ENCODE data around the gene EPHB1. TPM values are rescaled to one million over a fixed set of nuclear protein-coding genes. Genes with fewer than 3 reads are reported as not detected.

The EPHB1 gene
- total RNA-seq, 1 experiment from 2014 or later = 7.0 TPM

DNA sequence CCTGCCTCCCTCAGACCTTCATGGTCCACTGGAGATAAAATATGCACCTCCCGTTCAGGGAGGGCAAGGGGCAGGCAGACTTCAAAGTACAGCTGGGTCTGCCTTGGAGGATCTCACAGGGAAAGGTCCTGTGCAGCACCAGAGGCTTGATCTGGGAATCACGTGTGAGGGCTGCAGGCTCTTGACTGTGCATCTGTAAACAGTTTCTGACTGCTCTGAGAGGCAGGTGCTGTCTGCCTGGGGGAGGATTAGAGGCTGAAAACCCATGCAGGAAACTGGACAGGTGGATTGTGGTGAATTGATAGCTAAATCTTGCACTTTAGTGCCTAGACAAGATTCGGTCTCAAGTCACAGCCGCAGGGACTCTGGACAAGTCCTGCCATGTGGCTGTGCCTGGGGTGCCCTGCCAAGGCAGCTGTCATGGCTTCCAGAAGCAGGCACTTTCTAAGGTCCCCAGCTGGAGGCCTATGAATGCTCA is 239.3 kb downstream of the EPHB1 start (continued):
- TF ChIP-seq, protein P1, sequence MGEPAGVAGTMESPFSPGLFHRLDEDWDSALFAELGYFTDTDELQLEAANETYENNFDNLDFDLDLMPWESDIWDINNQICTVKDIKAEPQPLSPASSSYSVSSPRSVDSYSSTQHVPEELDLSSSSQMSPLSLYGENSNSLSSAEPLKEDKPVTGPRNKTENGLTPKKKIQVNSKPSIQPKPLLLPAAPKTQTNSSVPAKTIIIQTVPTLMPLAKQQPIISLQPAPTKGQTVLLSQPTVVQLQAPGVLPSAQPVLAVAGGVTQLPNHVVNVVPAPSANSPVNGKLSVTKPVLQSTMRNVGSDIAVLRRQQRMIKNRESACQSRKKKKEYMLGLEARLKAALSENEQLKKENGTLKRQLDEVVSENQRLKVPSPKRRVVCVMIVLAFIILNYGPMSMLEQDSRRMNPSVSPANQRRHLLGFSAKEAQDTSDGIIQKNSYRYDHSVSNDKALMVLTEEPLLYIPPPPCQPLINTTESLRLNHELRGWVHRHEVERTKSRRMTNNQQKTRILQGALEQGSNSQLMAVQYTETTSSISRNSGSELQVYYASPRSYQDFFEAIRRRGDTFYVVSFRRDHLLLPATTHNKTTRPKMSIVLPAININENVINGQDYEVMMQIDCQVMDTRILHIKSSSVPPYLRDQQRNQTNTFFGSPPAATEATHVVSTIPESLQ (CRISPR knock-in tag; IDR thresholded peaks at IDR 0.05) = no peak
- no peak for TF ChIP-seq MYBL2 (CRISPR knock-in tag; IDR thresholded peaks at IDR 0.05)
- TF ChIP-seq ELF4 (CRISPR knock-in tag; IDR thresholded peaks at IDR 0.05; ENCODE audit: low read depth) = no peak
- no peak for TF ChIP-seq ETV6 (CRISPR knock-in tag; IDR thresholded peaks at IDR 0.05)
- TF ChIP-seq, protein P2, sequence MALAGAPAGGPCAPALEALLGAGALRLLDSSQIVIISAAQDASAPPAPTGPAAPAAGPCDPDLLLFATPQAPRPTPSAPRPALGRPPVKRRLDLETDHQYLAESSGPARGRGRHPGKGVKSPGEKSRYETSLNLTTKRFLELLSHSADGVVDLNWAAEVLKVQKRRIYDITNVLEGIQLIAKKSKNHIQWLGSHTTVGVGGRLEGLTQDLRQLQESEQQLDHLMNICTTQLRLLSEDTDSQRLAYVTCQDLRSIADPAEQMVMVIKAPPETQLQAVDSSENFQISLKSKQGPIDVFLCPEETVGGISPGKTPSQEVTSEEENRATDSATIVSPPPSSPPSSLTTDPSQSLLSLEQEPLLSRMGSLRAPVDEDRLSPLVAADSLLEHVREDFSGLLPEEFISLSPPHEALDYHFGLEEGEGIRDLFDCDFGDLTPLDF (CRISPR knock-in tag; IDR thresholded peaks at IDR 0.05) = no peak
- no peak for TF ChIP-seq GRHL2 (CRISPR knock-in tag; IDR thresholded peaks at IDR 0.05; ENCODE audit: insufficient replicate concordance, severe bottlenecking)
- no peak for TF ChIP-seq ATF1 (CRISPR knock-in tag; IDR thresholded peaks at IDR 0.05)
- TF ChIP-seq JAZF1 (CRISPR knock-in tag; IDR thresholded peaks at IDR 0.05) = no peak

DNA sequence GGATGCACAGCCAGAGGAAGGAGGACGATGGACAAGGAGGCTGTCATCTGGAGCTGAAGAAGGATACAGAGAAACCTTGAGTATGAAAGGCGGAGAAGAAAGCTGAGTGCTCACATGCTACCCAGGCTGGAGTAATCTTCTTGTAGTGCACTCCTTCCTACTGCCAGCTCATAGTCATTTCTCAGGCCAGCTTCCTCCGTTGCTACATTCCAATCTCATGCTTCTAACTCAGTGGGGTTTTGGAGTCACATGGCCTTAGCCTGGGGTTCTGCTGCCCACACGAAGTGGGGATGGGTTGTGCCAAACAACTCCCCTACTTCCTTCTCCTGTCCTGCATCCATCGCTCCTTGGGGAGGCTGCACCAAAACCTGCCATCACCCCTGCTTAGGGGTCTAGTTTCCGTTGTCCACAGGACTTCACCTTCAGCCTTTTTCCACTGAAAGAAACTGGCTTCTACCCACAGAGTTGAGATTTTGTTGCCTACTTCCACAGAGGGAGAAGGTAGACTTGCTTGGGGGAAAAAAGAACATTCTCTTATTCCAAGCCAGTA is 239.9 kb downstream of the EPHB1 start:
- H3K27me3 Mint-ChIP-seq (ENCODE audit: low read depth) = no peaks in the 10 kb centered on the region; the same call in 1 of the 2 replicates
- peaks cover 18% of the 10 kb centered on the region for H3K4me1 Mint-ChIP-seq
- 0 out of 2 replicates have a peak, but pooled peaks cover 4% of the 10 kb centered on the region for H3K9me3 Mint-ChIP-seq
- H3K4me3 Mint-ChIP-seq = no peak overlapping the region
- POLR2A ChIA-PET = no interaction called here
- ATAC-seq = no peak
- TF ChIP-seq ETV6 (CRISPR knock-in tag; IDR thresholded peaks at IDR 0.05) (no peak), IRF2 (CRISPR knock-in tag; IDR thresholded peaks at IDR 0.05; ENCODE audit: borderline replicate concordance, low read depth) (no peak), ZNF219 (CRISPR knock-in tag; IDR thresholded peaks at IDR 0.05; ENCODE audit: borderline replicate concordance) (no peak), TCF7 (CRISPR knock-in tag; IDR thresholded peaks at IDR 0.05; ENCODE audit: low read depth) (no peak), ATF1 (CRISPR knock-in tag; IDR thresholded peaks at IDR 0.05) (no peak), SP1 (CRISPR knock-in tag; conservative IDR thresholded peaks at IDR 0.05) (no peak)
- TF ChIP-seq, protein P3, sequence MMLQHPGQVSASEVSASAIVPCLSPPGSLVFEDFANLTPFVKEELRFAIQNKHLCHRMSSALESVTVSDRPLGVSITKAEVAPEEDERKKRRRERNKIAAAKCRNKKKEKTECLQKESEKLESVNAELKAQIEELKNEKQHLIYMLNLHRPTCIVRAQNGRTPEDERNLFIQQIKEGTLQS (CRISPR knock-in tag; conservative IDR thresholded peaks at IDR 0.05) = no peak
- CTCF ChIA-PET = no interaction called here
- H3K36me3 Mint-ChIP-seq = no peaks in the 10 kb centered on the region
- DNase-seq (ENCODE audit: low spot score) = no peak
- H3K27ac Mint-ChIP-seq = no peak overlapping the region

DNA sequence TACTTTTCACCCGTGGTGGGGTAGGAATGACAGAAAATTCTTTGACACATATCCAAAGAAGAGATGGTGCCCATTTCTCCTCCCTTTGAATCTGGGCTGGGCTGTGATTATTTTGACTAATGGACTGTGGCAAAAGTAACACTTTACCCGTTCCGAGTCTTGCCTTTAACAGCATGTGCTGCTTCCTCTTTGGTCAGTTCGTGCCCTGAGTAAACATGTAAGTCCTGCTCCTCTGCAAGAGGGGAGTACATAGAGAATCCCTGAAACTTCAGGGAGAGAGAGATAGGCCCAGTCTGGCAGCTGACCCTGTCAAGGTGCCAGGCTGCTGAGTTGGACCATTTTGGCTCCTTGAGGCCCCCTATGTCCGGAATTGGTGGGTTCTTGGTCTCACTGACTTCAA is 243.1 kb downstream of the EPHB1 start:
- Mint-ChIP-seq H3K36me3 (no peaks in the 10 kb centered on the region), H3K4me3 (no peak overlapping the region), H3K27ac (no peak overlapping the region), H3K4me1 (peaks cover 15% of the 10 kb centered on the region; the same call in 1 of the 2 replicates), H3K9me3 (0 out of 2 replicates have a peak, but pooled peaks cover 4% of the 10 kb centered on the region), H3K27me3 (ENCODE audit: low read depth) (no peaks in the 10 kb centered on the region; the same call in 1 of the 2 replicates)
- CTCF ChIA-PET = no interaction called here
- POLR2A ChIA-PET = no interaction called here
- no peak for DNase-seq (ENCODE audit: low spot score)
- ATAC-seq = no peak
- TF ChIP-seq, protein P4, sequence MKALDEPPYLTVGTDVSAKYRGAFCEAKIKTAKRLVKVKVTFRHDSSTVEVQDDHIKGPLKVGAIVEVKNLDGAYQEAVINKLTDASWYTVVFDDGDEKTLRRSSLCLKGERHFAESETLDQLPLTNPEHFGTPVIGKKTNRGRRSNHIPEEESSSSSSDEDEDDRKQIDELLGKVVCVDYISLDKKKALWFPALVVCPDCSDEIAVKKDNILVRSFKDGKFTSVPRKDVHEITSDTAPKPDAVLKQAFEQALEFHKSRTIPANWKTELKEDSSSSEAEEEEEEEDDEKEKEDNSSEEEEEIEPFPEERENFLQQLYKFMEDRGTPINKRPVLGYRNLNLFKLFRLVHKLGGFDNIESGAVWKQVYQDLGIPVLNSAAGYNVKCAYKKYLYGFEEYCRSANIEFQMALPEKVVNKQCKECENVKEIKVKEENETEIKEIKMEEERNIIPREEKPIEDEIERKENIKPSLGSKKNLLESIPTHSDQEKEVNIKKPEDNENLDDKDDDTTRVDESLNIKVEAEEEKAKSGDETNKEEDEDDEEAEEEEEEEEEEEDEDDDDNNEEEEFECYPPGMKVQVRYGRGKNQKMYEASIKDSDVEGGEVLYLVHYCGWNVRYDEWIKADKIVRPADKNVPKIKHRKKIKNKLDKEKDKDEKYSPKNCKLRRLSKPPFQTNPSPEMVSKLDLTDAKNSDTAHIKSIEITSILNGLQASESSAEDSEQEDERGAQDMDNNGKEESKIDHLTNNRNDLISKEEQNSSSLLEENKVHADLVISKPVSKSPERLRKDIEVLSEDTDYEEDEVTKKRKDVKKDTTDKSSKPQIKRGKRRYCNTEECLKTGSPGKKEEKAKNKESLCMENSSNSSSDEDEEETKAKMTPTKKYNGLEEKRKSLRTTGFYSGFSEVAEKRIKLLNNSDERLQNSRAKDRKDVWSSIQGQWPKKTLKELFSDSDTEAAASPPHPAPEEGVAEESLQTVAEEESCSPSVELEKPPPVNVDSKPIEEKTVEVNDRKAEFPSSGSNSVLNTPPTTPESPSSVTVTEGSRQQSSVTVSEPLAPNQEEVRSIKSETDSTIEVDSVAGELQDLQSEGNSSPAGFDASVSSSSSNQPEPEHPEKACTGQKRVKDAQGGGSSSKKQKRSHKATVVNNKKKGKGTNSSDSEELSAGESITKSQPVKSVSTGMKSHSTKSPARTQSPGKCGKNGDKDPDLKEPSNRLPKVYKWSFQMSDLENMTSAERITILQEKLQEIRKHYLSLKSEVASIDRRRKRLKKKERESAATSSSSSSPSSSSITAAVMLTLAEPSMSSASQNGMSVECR (CRISPR knock-in tag; IDR thresholded peaks at IDR 0.05; ENCODE audit: borderline replicate concordance) = no peak
- TF ChIP-seq NFYB (CRISPR knock-in tag; conservative IDR thresholded peaks at IDR 0.05; ENCODE audit: low read depth) = no peak
- TF ChIP-seq RELA (CRISPR knock-in tag; IDR thresholded peaks at IDR 0.05; ENCODE audit: borderline replicate concordance) = no peak
- TF ChIP-seq, protein P5, sequence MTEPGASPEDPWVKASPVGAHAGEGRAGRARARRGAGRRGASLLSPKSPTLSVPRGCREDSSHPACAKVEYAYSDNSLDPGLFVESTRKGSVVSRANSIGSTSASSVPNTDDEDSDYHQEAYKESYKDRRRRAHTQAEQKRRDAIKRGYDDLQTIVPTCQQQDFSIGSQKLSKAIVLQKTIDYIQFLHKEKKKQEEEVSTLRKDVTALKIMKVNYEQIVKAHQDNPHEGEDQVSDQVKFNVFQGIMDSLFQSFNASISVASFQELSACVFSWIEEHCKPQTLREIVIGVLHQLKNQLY (CRISPR knock-in tag; IDR thresholded peaks at IDR 0.05) = no peak
- TF ChIP-seq, protein P6, sequence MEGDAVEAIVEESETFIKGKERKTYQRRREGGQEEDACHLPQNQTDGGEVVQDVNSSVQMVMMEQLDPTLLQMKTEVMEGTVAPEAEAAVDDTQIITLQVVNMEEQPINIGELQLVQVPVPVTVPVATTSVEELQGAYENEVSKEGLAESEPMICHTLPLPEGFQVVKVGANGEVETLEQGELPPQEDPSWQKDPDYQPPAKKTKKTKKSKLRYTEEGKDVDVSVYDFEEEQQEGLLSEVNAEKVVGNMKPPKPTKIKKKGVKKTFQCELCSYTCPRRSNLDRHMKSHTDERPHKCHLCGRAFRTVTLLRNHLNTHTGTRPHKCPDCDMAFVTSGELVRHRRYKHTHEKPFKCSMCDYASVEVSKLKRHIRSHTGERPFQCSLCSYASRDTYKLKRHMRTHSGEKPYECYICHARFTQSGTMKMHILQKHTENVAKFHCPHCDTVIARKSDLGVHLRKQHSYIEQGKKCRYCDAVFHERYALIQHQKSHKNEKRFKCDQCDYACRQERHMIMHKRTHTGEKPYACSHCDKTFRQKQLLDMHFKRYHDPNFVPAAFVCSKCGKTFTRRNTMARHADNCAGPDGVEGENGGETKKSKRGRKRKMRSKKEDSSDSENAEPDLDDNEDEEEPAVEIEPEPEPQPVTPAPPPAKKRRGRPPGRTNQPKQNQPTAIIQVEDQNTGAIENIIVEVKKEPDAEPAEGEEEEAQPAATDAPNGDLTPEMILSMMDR (IDR thresholded peaks at IDR 0.05) = no peak
- TF ChIP-seq, protein P7, sequence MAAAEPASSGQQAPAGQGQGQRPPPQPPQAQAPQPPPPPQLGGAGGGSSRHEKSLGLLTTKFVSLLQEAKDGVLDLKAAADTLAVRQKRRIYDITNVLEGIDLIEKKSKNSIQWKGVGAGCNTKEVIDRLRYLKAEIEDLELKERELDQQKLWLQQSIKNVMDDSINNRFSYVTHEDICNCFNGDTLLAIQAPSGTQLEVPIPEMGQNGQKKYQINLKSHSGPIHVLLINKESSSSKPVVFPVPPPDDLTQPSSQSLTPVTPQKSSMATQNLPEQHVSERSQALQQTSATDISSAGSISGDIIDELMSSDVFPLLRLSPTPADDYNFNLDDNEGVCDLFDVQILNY (CRISPR knock-in tag; IDR thresholded peaks at IDR 0.05) = no peak
- no peak for TF ChIP-seq SMAD4 (CRISPR knock-in tag; IDR thresholded peaks at IDR 0.05)
- no peak for TF ChIP-seq TCF7 (CRISPR knock-in tag; IDR thresholded peaks at IDR 0.05; ENCODE audit: low read depth)
- TF ChIP-seq ZBTB21 (CRISPR knock-in tag; IDR thresholded peaks at IDR 0.05; ENCODE audit: borderline replicate concordance) = no peak
